Stimulated activated CD8-positive, alpha-beta memory T cell treated with anti-CD3 and anti-CD28 coated beads, Interleukin-7, amount 100 ng/mL, for 1 hour (primary cell): ENCODE measurements around the gene IFITM1.
"Not testable (repeated sequence)": the region's sequence is repeated elsewhere in the genome, so short reads cannot be mapped to it uniquely, and the experiment has no call there.

Experiments used
- DNase-seq, 2 donors: peaks; one replicate each; pipeline ENCODE4 v3.0.0-alpha.2; 2020; ENCODE audit warnings: low read depth in 2 of 2

IFITM1 gene

GRCh38 chr11:313787-314553 lies at the start of gene IFITM1:
Gene IFITM1 (plus strand): TSS chr11:314040. CDS start chr11:314171, 131 bp downstream.
- peak in 1 of 2 donors; percentile 34 for DNase-seq

DNA sequence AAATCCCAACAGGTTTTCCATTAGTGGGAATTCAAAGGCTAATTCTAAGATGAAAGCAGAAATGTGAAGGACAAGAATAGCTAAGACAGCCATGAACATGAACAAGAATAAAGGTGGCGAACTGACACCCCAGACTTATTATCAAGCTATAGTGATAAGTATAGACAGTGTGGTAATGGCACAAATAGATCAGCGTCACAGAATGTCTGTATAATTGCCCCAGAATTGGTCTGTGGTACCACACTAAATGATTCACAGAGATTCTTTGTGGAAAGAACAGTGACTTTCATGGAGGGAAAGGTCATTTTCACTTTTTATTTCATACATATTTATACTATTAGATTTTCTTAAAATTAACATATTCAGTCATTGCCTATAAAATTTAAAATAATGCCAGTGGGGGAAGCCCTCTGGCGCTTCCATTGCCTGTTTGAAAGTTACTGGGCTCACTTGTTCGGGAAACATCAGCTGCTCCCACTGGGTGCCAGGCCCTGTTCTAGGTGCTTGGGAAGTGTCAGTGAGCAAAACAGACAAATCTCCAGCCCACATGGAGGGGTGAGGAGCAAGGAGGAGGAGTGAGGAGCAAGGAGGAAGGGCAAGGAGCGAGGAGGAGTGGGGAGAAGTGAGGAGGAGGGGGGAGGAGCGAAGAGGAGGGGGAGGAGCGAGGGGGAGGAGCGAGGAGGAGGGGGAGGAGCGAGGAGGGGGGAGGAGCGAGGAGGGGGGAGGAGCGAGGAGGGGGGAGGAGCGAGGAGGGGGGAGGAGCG lies 47.0 kb upstream of the IFITM1 start:
- no peak for DNase-seq

DNA sequence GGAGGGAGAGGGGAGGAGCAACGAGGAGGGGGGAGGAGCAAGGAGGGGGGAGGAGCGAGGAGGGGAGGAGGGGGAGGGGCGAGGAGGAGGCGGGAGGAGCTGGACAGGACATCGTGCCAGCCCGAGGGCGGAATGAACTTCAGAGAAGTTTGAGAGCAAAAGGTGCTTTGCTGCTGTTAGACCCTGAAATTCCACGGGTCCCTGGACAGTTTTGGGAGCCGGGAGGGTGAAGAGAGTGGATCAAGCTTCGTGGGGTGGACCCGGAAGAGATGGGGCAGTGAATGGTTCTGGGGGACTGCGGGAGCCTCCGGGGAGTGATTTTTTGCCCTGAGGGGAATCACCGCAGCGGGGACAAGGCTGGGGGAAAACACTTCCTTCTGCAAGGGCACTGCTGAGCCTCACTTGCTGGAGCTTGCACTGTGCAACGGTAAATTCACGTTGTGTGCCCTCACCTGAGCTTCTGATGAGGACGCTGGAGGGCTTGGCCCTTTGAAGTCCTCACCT lies 46.3 kb upstream of the IFITM1 start:
- DNase-seq: no peak

- not testable (repeated sequence) for DNase-seq
These were observed 45.1 kb upstream of the IFITM1 start for GRCh38 chr11:268716-269145.

GRCh38 chr11:269146-269890 lies 44.5 kb upstream of the IFITM1 start:
- DNase-seq: peak in 1 of 2 donors; percentile 11

- DNase-seq: no peak
These were observed 43.2 kb upstream of the IFITM1 start for GRCh38 chr11:270451-271318.

DNA sequence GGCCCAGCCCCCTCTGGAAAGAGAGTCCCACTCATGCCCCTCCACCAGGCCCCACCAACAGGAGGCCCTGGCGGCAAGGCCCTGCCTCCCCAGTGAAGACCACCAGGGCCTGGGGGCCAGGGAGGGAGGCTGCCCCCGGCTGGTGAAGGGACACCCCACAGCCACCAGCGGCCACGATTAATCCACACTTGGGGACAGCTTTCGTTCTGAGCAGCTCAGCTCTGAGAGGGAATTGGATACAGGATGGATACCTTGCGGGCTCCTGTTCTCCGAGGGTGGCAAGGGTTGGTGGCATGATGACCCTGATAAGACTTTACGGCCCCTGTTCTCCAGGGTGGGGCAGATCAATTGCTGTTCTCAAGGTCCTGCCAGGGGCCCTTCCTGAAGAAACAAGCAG lies 42.5 kb upstream of the IFITM1 start:
- no peak for DNase-seq

- DNase-seq: no peak
These were observed 41.5 kb upstream of the IFITM1 start for GRCh38 chr11:272195-272930.

DNA sequence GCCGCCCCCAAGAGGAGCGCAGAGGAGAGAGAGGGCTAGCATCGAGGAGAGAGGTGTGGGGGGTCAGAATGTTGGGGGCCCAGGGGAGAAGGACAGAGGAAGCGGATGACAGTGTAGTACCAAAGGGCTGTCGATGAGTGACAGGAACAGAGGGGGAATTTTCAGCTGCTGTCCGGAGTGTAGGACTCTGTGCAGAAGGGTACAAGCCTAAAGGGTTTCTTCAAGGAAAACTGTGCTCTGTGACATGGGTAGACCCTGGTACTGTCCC lies 41.0 kb upstream of the IFITM1 start:
- DNase-seq: no peak

- DNase-seq: no peak
These were observed 37.6 kb upstream of the IFITM1 start for GRCh38 chr11:276219-276618.

DNA sequence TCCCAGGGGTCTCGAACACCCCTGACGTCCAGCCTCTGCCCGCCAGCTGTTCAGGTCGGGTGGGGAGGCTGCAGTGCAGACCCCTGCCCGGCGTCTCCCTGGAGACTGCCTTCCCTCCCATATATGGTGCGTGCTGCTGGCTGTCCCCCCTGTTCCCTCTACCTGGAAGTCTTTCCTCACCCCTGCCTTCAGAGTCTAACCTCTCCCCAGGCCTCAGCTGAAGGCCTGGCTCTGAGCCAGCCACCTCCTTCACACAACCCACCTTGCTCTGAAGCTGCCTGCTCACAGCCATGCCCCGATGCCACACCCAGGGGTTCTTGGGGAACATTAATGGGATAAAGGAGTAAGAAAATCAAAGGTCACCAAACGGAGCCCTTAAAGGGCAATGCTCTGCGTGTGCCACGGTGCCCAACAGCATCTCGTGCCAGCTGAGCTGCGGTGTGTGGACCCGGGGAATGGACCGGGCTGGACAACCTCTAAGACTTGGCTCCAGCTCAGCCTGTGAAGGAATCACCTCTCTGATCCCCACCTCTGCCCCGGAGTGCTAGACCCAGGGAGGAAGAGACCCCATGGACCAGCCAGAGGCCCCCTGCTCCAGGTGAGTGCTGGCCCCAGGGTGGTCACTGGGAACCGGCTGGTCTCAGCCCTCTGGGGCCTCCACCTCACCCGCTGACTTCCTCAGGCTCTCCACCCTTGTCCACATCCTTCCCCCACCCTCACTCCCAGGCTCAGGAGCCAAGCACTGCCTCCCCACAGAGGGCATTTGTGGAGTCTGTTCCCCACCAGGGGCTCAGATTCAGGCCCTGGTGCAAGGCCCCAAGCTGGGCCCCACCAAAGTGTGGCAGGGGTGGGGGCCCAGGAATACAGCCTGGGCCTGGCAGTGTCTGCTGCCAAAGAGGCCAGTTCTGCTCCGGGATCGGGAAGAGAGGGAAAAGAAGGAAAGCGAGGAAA lies 35.6 kb upstream of the IFITM1 start, which contains the start of gene NLRP6:
TSS of gene NLRP6 (plus strand) at position 407 of the 951 bp plus-strand sequence. CDS start at position 570, 163 bp downstream.
- DNase-seq: no peak

GRCh38 chr11:279040-279965 lies 34.5 kb upstream of the IFITM1 start:
- DNase-seq: no peak

DNA sequence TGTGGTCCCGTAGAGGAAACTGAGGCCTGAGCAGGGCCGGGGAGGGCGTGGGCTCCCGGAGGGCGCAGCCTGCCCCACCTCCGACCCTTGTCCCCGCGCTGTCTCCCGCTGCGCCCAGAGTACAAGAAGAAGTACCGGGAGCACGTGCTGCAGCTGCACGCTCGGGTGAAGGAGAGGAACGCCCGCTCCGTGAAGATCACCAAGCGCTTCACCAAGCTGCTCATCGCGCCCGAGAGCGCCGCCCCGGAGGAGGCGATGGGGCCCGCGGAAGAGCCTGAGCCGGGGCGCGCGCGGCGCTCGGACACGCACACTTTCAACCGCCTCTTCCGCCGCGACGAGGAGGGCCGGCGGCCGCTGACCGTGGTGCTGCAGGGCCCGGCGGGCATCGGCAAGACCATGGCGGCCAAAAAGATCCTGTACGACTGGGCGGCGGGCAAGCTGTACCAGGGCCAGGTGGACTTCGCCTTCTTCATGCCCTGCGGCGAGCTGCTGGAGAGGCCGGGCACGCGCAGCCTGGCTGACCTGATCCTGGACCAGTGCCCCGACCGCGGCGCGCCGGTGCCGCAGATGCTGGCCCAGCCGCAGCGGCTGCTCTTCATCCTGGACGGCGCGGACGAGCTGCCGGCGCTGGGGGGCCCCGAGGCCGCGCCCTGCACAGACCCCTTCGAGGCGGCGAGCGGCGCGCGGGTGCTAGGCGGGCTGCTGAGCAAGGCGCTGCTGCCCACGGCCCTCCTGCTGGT lies 33.7 kb upstream of the IFITM1 start:
- no peak for DNase-seq

GRCh38 chr11:280706-281485 lies 32.9 kb upstream of the IFITM1 start:
- DNase-seq: no peak

DNA sequence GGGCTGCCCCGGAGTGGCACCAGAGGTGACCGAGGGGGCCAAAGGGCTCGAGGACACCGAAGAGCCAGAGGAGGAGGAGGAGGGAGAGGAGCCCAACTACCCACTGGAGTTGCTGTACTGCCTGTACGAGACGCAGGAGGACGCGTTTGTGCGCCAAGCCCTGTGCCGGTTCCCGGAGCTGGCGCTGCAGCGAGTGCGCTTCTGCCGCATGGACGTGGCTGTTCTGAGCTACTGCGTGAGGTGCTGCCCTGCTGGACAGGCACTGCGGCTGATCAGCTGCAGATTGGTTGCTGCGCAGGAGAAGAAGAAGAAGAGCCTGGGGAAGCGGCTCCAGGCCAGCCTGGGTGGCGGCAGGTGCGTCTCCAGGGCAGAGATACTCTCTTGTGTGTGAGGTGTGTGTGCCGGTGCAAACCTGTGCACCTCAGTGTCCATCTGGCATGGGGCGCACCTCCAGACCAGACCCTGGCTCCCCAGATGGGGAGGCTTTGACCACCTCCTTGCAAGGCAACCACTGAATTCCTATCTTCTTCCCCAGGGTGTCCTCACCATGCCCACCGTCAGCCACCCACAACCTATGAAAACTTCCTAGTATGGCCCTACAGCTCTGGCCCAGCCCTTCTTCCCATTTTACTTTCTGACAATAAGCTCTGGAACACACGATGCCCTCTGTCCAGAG lies 32.2 kb upstream of the IFITM1 start:
- DNase-seq: no peak

- DNase-seq: no peak
These were observed 31.7 kb upstream of the IFITM1 start for GRCh38 chr11:282171-282570.
